ENCODE measurements around the gene NWD2.

DNA sequence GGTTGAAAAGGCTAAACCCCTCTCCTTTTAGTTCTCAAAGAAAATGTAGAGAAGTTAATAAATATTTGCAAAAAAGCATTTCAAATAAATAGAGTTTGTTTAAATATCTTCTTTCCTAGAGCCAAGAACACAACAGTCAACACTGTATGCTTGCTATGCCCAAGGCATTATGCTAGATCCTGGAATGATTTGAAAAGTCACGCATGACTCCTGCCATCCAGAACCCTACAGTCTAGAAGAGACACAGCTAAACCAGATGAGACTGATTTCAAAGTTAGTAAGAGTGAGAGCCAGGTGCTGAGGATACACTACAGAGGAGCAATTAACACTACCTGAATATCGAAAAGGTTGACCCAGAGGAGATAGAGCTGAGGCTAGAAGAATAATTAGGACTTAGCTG is 205.8 kb downstream of the NWD2 start:
- TF ChIP-seq POLR2A (IDR thresholded peaks at IDR 0.05; ENCODE audit: low read depth, low read length), result no peak
- TF ChIP-seq TAF1 (IDR thresholded peaks at IDR 0.05; ENCODE audit: low read depth, low read length), result no peak
